HG02623 (cell line): ENCODE measurements around the gene ATP5F1D.
"Not testable (repeated sequence)": the region's sequence is repeated elsewhere in the genome, so short reads cannot be mapped to it uniquely, and the experiment has no call there.

Source experiments
- ATAC-seq: cut with Tn5 transposase; IDR thresholded peaks from one replicate; pipeline ENCODE4 v1.9.1; 2021; ENCODE audit warnings: moderate library complexity; ENCODE audit not compliant: unreplicated experiment

The ATP5F1D gene

GRCh38 chr19:1245494-1246264 lies 4.1 kb downstream of the ATP5F1D start:
- ATAC-seq, result no peak

- not testable (repeated sequence) for ATAC-seq
These were observed 4.9 kb downstream of the ATP5F1D start for GRCh38 chr19:1246265-1247087.

- no peak for ATAC-seq
These were observed 6.2 kb downstream of the ATP5F1D start for GRCh38 chr19:1247748-1248138.

- peak; percentile 5 for ATAC-seq
These were observed 6.7 kb downstream of the ATP5F1D start, which contains the start of gene MIDN for GRCh38 chr19:1248139-1248785. Gene MIDN (plus strand): TSS chr19:1248583. CDS start chr19:1250297, 1,714 bp downstream.

DNA sequence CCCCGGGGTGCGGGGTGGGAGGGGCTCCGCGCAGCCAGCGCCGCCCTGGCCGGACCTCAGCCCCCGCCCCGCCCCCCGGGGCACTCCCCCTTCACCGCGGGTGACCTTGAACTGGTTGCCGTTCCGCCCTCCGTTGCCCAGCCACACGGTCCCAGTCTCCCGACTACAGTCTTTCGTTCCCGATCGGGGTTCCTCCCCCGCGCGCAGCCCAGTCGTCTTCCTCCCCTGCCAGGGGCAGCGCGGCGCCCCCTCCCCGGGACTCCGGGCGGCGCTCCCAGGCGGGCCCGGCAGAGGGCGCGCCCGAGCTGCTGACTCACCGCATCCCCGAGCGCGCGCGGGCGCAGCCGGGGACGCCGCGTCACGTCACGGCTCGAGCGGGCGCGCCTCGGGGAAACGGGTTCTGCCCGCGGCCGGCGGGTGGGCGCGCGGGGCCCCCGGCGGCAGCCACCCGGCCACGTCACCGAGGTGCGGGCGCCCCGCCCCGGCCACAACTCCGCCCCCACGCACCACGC lies 7.3 kb downstream of the ATP5F1D start:
- ATAC-seq, result peak; percentile 24

DNA sequence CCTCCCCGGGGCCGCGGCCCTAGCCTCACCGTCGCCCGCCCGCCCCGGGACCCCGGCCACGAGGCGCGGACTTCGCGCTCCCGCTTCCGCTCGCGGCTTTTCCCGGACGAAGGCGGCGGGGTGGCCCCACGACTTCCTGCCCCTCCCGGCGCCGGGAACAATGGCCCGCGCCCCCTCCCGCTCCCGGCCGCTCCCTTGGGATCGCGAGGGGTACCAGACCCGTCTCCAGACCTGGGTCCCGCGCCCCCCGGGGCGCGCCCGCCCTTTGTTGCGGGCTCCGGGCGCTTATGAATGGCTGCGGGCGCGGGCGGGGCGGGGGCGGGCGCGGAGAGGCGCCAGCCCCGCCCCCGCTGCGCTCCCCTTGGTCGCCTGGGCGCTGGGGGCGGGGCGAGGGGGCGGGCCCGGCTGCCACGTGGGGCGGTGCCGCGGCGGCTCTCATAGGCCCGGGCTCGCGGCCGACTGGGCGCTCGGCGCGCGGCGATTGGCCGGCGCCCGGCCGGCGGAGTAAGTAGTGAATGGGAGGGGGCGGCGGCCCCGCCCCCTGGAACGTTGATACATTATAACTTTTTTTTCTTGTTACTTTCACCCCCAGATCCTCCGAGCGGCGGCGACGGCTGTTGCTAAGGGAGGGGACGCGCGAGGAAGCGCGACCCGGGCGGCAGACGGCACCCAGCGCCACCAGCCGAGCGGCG lies 7.9 kb downstream of the ATP5F1D start:
- ATAC-seq, result peak; percentile 37

GRCh38 chr19:1249990-1250436 lies 8.5 kb downstream of the ATP5F1D start:
- peak; percentile 1 for ATAC-seq

DNA sequence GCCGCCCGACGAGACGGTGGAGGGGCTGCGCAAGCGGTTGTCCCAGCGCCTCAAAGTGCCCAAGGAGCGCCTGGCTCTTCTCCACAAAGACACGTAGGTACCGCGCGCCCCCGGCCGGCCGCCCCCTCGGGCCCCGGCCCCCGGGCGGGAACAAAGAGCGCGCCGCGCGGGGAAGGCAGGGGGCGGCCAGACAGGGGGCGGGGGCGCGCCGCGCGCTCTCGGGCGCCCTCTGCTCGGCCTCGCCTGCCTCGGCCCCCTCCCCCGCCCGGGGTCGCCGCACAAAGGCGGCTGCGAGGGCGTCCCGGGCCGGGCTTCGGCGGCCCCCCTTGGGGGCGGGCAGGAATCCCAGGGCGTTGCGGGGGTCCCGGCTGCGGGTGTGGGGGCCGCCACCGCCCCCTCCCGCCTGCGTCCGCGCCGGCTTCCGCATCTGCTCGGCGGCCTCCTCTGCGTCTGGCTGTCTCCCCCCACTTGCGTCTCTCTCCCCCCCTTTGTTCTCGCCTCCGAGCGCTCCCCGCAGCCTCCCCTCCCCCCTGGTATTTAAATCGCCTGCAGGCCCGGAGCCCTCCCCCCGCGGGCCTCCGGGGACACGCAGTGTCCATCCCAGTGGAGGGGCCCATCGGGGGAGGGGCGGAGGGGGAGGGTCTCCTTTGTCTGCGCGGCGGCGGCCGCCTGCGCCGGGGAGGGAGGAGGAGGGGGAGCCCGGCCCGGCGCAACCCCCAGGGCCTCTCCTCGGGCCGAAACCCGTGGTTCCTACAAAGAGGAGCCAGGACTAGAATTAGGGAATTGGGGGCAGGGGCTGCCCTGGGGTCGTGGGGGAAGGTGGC lies 9.1 kb downstream of the ATP5F1D start:
- no peak for ATAC-seq

GRCh38 chr19:1251330-1252220 lies 10.0 kb downstream of the ATP5F1D start:
- no peak for ATAC-seq

DNA sequence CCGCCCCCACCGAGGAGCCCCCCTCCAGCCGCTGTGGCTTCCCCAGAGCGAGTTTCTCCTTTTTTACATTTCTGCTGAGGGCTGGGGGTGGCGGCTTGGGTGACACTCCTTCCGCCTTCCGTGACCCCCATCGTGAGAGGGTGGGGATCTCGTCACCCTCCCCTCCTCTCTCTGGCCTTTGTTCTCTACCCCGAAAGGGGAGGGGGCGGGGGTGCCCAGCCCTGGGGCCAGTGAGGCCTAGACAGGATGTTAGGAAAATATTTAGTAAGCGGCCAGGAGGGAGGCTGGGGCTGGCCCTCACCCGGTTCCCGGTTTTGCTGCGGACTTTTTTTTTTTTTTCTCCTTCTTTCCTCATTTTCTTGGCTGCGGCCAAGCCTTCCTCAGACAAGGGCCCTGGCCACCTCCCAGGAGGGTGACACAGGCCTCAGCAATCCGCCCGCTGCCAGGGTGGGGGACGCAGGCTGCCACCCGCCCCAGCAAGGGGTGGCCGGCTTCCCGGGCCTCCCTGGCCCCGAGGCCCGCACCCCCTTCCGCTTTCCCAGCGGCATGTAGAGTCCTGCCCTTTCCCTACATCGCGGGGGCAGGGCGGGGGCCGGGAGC lies 10.8 kb downstream of the ATP5F1D start:
- no peak for ATAC-seq

DNA sequence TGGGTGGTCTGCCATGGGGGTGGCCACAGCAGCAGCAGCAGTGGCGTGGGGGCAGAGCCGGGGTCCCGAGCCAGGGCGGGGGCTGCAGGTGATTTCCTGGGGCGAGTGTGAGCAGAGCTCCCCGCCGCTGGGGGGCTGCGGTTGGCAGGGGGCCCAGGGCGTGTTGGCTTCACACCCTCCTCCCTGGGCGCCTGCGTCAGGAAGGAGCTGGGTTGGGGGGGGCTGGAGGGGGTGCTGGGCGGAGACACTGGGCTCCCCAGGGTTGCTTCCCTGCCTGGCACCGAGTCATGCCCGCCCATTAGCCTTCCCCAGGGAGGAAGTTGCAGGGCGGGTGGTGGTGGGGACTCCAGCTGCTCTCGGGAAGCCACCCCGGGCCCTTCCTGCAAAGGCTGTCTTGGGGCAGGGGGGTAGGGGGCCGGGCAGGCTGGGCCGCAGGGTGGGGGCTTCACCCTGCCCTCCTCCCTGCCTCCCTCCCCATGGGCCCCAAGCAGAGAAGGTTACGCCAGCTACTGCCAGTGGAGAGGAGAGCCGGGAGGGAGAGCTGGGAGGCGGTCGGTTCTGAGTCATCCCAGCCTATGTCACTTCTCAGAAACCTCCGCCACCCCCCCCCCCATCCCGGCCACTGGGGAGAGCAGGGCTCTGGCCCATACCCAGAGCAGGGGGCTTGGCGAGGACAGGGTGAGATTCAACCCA lies 11.4 kb downstream of the ATP5F1D start:
- no peak for ATAC-seq

- ATAC-seq, result no peak
These were observed 12.0 kb downstream of the ATP5F1D start for GRCh38 chr19:1253514-1254080.

- ATAC-seq, result no peak
These were observed 12.6 kb downstream of the ATP5F1D start for GRCh38 chr19:1254081-1254527.

GRCh38 chr19:1254530-1255185 lies 13.1 kb downstream of the ATP5F1D start:
- no peak for ATAC-seq

GRCh38 chr19:1255186-1256161 lies 13.9 kb downstream of the ATP5F1D start:
- no peak for ATAC-seq
